K562 (cell line): Measurements from ENCODE around the gene PPP1R3C. TPM values are rescaled to one million over a fixed set of nuclear protein-coding genes. Genes with fewer than 3 reads are reported as not detected.

Source experiments
- BCOR ChIP-seq: fragments of 450-650 bp; IDR thresholded peaks from 2 replicates; pipeline ENCODE4 v1.6.1; 2016
- CAMTA2 ChIP-seq: fragments of 250-450 bp; sonication (Bioruptor Pico); conservative IDR thresholded peaks from 2 replicates; pipeline ENCODE4 v1.5.1; 2022
- DPF2 ChIP-seq: fragments of 450-650 bp; IDR thresholded peaks from 2 replicates; pipeline ENCODE4 v1.6.1; 2016
- GTF2E2 ChIP-seq: fragments of 200-800 bp; sonication (Bioruptor generic); IDR thresholded peaks from 2 replicates; pipeline ENCODE4 v1.6.1; 2016; ENCODE audit warnings: missing genetic modification characterization, missing compliant biosample characterization
- HDAC2 ChIP-seq: fragments of 450-650 bp; IDR thresholded peaks from 2 replicates; pipeline ENCODE4 v1.6.1; 2016; ENCODE audit warnings: mild to moderate bottlenecking
- HDGF ChIP-seq: fragments of 450-650 bp; IDR thresholded peaks from 2 replicates; pipeline ENCODE4 v1.6.1; 2016
- KAT7 ChIP-seq: sonication (generic); formaldehyde crosslinking; IDR thresholded peaks from 2 replicates; pipeline ENCODE4 v1.8.0; 2022; ENCODE audit warnings: missing genetic modification reagents, mild to moderate bottlenecking, borderline replicate concordance
- KAT8 ChIP-seq: fragments of 450-650 bp; IDR thresholded peaks from 2 replicates; pipeline ENCODE4 v1.6.1; 2016; ENCODE audit warnings: low read depth, mild to moderate bottlenecking
- KDM1A ChIP-seq, 2 experiments: fragments of 450-650 bp; IDR thresholded peaks; 2 replicates each; pipeline ENCODE4 v1.6.1; 2016; ENCODE audit warnings: mild to moderate bottlenecking in 2 of 2
- MBD2 ChIP-seq: sonication (generic); IDR thresholded peaks from 2 replicates; pipeline ENCODE4 v1.6.1; 2016; ENCODE audit warnings: low read depth, borderline replicate concordance
- NONO ChIP-seq, 2 experiments: fragments of 200-400 bp in 1 of 2; fragments of 450-650 bp in 1 of 2; formaldehyde crosslinking in 1 of 2; IDR thresholded peaks; 2 replicates each; pipeline ENCODE4 v1.6.1; 2017; ENCODE audit warnings: low read depth in 2 of 2, mild to moderate bottlenecking in 2 of 2, moderate library complexity in 2 of 2, low read length in 1 of 2
- PHTF2 ChIP-seq: fragments of 250-450 bp; sonication (Bioruptor Pico); IDR thresholded peaks from 2 replicates; pipeline ENCODE4 v1.5.0; 2021; ENCODE audit warnings: mild to moderate bottlenecking
- POLR2A ChIP-seq: fragments of 450-650 bp; conservative IDR thresholded peaks from 2 replicates; pipeline ENCODE4 v1.6.1; 2016
- POLR2G ChIP-seq: fragments of 200-400 bp; formaldehyde crosslinking; IDR thresholded peaks from 2 replicates; pipeline ENCODE4 v1.6.1; 2017; ENCODE audit warnings: low read depth, mild to moderate bottlenecking, antibody characterized with exemption, low read length, moderate library complexity
- SAFB2 ChIP-seq: fragments of 200-400 bp; formaldehyde crosslinking; IDR thresholded peaks from 2 replicates; pipeline ENCODE4 v1.6.1; 2018; ENCODE audit warnings: borderline replicate concordance, low read length, low read depth, moderate library complexity; ENCODE audit not compliant: severe bottlenecking
- SMAD1 ChIP-seq: fragments of 150-350 bp; IDR thresholded peaks from 2 replicates; pipeline ENCODE4 v1.6.1; 2014; ENCODE audit warnings: low read length, low read depth; ENCODE audit not compliant: partially characterized antibody
- SRF ChIP-seq, 2 experiments: fragments of 250-450, 450-650 bp in 1 of 2; sonication (Bioruptor Pico) in 1 of 2; sonication (generic) in 1 of 2; formaldehyde crosslinking; IDR thresholded peaks; 2 replicates each; pipeline versions ENCODE4 v1.5.0 to v1.5.1; 2020 to 2022; ENCODE audit warnings: mild to moderate bottlenecking in 1 of 2, missing genetic modification reagents in 1 of 2
- SRSF7 ChIP-seq: fragments of 200-400 bp; formaldehyde crosslinking; optimal IDR thresholded peaks from 2 replicates; pipeline ENCODE3; 2017; ENCODE audit warnings: mild to moderate bottlenecking, low read depth, low read length
- TRIM24 ChIP-seq, 2 experiments: fragments of 450-650 bp; IDR thresholded peaks; 2 replicates each; pipeline ENCODE4 v1.6.1; 2016
- ZFX ChIP-seq: sonication (generic); formaldehyde crosslinking; IDR thresholded peaks from 2 replicates; pipeline ENCODE4 v1.8.0; 2022; ENCODE audit warnings: mild to moderate bottlenecking, missing genetic modification reagents, moderate library complexity
- ZNF274 ChIP-seq: IDR thresholded peaks from 2 replicates; pipeline ENCODE4 v1.6.1; 2011; ENCODE audit warnings: low read depth, mild to moderate bottlenecking, low read length, moderate library complexity, borderline replicate concordance
- ZNF586 ChIP-seq: fragments of 450-650 bp; formaldehyde crosslinking; conservative IDR thresholded peaks from 2 replicates; pipeline ENCODE4 v1.4.0; 2020; ENCODE audit warnings: mild to moderate bottlenecking, moderate library complexity
- ZNF589 ChIP-seq: fragments of 200-800 bp; sonication (Bioruptor generic); IDR thresholded peaks from 2 replicates; pipeline ENCODE4 v1.6.1; 2016; ENCODE audit warnings: low read depth, missing genetic modification characterization, missing compliant biosample characterization
- ZNF766 ChIP-seq: fragments of 200-800 bp; sonication (Bioruptor generic); conservative IDR thresholded peaks from 2 replicates; pipeline ENCODE4 v1.6.1; 2016; ENCODE audit warnings: missing genetic modification characterization, missing compliant biosample characterization
- polyA plus RNA-seq, 8 experiments: library from polyadenylated mRNA; depleted of rRNA in 4 of 8; stranded (reverse) in 5 of 8; unstranded in 3 of 8; fragments of >200 nt; fragmentation: Nextera tagmentation in 2 of 8; fragmentation: Illumina TruSeq in 1 of 8; extraction: Ambion mirVana in 2 of 8; extraction: Trizol in 1 of 8; gene quantifications; 2 replicates each; pipeline versions ENCODE4 v1.2.1 to v1.2.3, GENCODE V29; 2011 to 2014; ENCODE audit warnings: inconsistent platforms in 1 of 8, missing spikeins in 1 of 8
- total RNA-seq, 7 experiments: library from RNA; depleted of rRNA in 6 of 7; stranded (reverse); fragments of >200 nt in 6 of 7; fragmentation: Illumina TruSeq in 2 of 7; extraction: Trizol in 2 of 7; gene quantifications; 2 replicates each; pipeline versions ENCODE4 v1.2.1 to v1.2.3, GENCODE V29; 2011 to 2021; ENCODE audit warnings: low replicate concordance in 1 of 7
- TF ChIP-seq, protein P1 (sequence below): fragments of 250-450 bp; sonication (Bioruptor Pico); IDR thresholded peaks from 2 replicates; pipeline ENCODE4 v1.8.0; 2022; ENCODE audit warnings: moderate library complexity, mild to moderate bottlenecking, inconsistent platforms
- TF ChIP-seq, protein P2 (sequence below): sonication (generic); formaldehyde crosslinking; IDR thresholded peaks from 2 replicates; pipeline ENCODE4 v1.8.0; 2022; ENCODE audit warnings: mild to moderate bottlenecking, missing genetic modification reagents
- TF ChIP-seq, protein P3 (sequence below): sonication (generic); IDR thresholded peaks from 2 replicates; pipeline ENCODE4 v1.6.1; 2016
- TF ChIP-seq, protein P4 (sequence below): sonication (generic); formaldehyde crosslinking; IDR thresholded peaks from 2 replicates; pipeline ENCODE4 v1.8.1; 2023; ENCODE audit warnings: mild to moderate bottlenecking, missing genetic modification reagents, moderate library complexity

PPP1R3C gene
- total and polyA plus RNA-seq, 9 of the 15 experiments (the other 6 are each of a cell fraction or from before 2014, with no cell fraction given) = 0.06 to 0.24 (median 0.12) TPM; not detected in 3

DNA sequence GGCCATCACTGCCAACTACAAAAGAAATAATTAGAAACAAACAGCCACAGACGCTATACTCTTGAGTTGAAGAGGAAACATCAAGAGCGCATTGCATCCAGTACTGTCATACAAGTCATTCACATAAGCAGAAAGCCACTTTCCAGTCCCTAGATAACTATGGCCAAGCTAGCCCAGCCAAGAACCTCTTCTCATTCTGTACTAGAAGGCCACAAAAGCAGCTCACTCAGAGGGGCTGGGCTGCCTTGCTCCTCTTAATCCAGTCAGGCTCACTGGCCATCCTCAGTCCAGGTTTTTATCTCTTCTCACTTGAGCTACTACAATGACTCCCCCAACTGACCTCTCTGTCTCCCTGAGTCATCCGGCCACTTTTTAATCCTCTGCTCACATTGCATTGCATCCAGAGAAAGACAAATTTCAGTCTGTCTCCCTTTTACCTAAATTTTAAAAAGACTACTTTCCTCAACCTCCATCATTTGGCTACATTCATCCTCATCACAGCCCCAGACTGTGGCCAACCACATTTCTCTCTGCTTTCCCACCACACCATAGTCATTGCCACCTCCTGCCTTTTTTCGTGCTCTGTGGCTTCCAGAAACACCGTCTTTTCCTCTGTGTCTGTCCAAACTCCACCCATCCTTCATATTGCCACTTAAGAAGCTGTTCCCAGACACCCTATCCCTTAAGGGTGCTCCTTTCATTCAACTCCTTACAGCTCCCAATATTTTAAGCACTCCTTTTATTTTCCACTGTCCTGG, 25.0 kb downstream of the PPP1R3C start (continued):
- TF ChIP-seq KAT8 = no peak
- peak; percentile 93 for TF ChIP-seq DPF2
- TF ChIP-seq ZNF586 (CRISPR knock-in tag) = no peak
- TF ChIP-seq ZFX = peak; percentile 40
- no peak for TF ChIP-seq CAMTA2 (CRISPR knock-in tag)
- TF ChIP-seq SRF (CRISPR knock-in tag; IDR thresholded peaks at IDR 0.05) = no peak
- TF ChIP-seq POLR2G = no peak
- TF ChIP-seq BCOR = no peak
- TF ChIP-seq HDAC2 = 0 out of 2 replicates have a peak, but pooled peaks have one; percentile 46
- TF ChIP-seq KAT7 (CRISPR knock-in tag) = no peak
- peak; percentile 47 for TF ChIP-seq POLR2A
- no peak for TF ChIP-seq PHTF2 (CRISPR knock-in tag)
- TF ChIP-seq, protein P1, sequence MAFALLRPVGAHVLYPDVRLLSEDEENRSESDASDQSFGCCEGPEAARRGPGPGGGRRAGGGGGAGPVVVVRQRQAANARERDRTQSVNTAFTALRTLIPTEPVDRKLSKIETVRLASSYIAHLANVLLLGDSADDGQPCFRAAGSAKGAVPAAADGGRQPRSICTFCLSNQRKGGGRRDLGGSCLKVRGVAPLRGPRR = no peak
- peak; percentile 48 to 79; a peak in 3 of 4 replicates for TF ChIP-seq TRIM24 (IDR thresholded peaks at IDR 0.05)
- TF ChIP-seq, protein P2, sequence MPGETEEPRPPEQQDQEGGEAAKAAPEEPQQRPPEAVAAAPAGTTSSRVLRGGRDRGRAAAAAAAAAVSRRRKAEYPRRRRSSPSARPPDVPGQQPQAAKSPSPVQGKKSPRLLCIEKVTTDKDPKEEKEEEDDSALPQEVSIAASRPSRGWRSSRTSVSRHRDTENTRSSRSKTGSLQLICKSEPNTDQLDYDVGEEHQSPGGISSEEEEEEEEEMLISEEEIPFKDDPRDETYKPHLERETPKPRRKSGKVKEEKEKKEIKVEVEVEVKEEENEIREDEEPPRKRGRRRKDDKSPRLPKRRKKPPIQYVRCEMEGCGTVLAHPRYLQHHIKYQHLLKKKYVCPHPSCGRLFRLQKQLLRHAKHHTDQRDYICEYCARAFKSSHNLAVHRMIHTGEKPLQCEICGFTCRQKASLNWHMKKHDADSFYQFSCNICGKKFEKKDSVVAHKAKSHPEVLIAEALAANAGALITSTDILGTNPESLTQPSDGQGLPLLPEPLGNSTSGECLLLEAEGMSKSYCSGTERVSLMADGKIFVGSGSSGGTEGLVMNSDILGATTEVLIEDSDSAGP (CRISPR knock-in tag) = no peak
- TF ChIP-seq GTF2E2 (tag) = 0 out of 2 replicates have a peak, but pooled peaks have one; percentile 35
- TF ChIP-seq ZNF766 (CRISPR knock-in tag) = 0 out of 2 replicates have a peak, but pooled peaks have one; percentile 4
- no peak for TF ChIP-seq SRSF7
- TF ChIP-seq HDGF = no peak
- no peak for TF ChIP-seq MBD2
- peak; percentile 45 to 46; a peak in 3 of 4 replicates for TF ChIP-seq KDM1A (IDR thresholded peaks at IDR 0.05)
- no peak for TF ChIP-seq SMAD1
- TF ChIP-seq, protein P3, sequence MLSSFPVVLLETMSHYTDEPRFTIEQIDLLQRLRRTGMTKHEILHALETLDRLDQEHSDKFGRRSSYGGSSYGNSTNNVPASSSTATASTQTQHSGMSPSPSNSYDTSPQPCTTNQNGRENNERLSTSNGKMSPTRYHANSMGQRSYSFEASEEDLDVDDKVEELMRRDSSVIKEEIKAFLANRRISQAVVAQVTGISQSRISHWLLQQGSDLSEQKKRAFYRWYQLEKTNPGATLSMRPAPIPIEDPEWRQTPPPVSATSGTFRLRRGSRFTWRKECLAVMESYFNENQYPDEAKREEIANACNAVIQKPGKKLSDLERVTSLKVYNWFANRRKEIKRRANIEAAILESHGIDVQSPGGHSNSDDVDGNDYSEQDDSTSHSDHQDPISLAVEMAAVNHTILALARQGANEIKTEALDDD = peak; percentile 89
- no peak for TF ChIP-seq SAFB2
- TF ChIP-seq ZNF589 (CRISPR knock-in tag) = peak; percentile 64; the same call in 1 of the 2 replicates
- TF ChIP-seq, protein P4, sequence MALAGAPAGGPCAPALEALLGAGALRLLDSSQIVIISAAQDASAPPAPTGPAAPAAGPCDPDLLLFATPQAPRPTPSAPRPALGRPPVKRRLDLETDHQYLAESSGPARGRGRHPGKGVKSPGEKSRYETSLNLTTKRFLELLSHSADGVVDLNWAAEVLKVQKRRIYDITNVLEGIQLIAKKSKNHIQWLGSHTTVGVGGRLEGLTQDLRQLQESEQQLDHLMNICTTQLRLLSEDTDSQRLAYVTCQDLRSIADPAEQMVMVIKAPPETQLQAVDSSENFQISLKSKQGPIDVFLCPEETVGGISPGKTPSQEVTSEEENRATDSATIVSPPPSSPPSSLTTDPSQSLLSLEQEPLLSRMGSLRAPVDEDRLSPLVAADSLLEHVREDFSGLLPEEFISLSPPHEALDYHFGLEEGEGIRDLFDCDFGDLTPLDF (CRISPR knock-in tag) = no peak
- TF ChIP-seq NONO (IDR thresholded peaks at IDR 0.05; ENCODE audit: low read depth in 2 of 2, low read length in 1 of 2) = no peak
- TF ChIP-seq ZNF274 = no peak
